Breast epithelium (tissue), 4 donors: Measurements from ENCODE around the gene TMC3. TPM values are rescaled to one million over a fixed set of nuclear protein-coding genes. Genes with fewer than 3 reads are reported as not detected.
A peak's percentile ranks its signal among the peaks of the same experiment; 100 is the strongest.

Source experiments
- DNase-seq, 2 donors: peaks; one replicate each; pipeline ENCODE4 v3.0.0-alpha.2; 2019; ENCODE audit warnings: low spot score in 2 of 2
- H3K27ac ChIP-seq, 2 donors: fragments of 200-600 bp; sonication (generic) in 1 of 2; one replicate each; pipeline ENCODE4 v1.5.1; 2016 to 2019; ENCODE audit warnings: mild to moderate bottlenecking in 1 of 2
- H3K27me3 ChIP-seq, 2 donors: fragments of 200-600 bp; sonication (generic) in 1 of 2; one replicate each; pipeline versions ENCODE4 v1.5.1 to v1.6.0; 2017 to 2019; ENCODE audit warnings: control low read depth in 1 of 2, mild to moderate bottlenecking in 1 of 2
- H3K36me3 ChIP-seq: fragments of 200-600 bp; one replicate; pipeline ENCODE4 v1.5.1; 2019
- H3K4me1 ChIP-seq, 2 donors: fragments of 200-600 bp; sonication (generic); one replicate each; pipeline ENCODE4 v1.5.1; 2016 to 2019; ENCODE audit warnings: control low read depth in 1 of 2
- H3K4me3 ChIP-seq, 3 donors: fragments of 200-600 bp; sonication (generic); 1 replicate in 2 of 3; 2 replicates in 1 of 3; pipeline ENCODE4 v1.5.1; 2016 to 2019; ENCODE audit warnings: mild to moderate bottlenecking in 3 of 3, moderate library complexity in 2 of 3
- H3K9me3 ChIP-seq, 2 donors: fragments of 200-600 bp; sonication (generic) in 1 of 2; one replicate each; pipeline ENCODE4 v1.5.1; 2016 to 2019; ENCODE audit warnings: control low read depth in 1 of 2
- CTCF ChIP-seq, 3 donors: fragments of 450-650 bp; IDR thresholded peaks; one replicate each; pipeline ENCODE4 v1.5.1; 2016 to 2017; ENCODE audit warnings: antibody characterized with exemption in 3 of 3, mild to moderate bottlenecking in 3 of 3, moderate library complexity in 3 of 3
- POLR2A ChIP-seq: fragments of 450-650 bp; IDR thresholded peaks from one replicate; pipeline ENCODE4 v1.6.1; 2016; ENCODE audit warnings: antibody characterized with exemption, mild to moderate bottlenecking, moderate library complexity
- POLR2AphosphoS5 ChIP-seq, 3 donors: sonication (generic); formaldehyde crosslinking; IDR thresholded peaks; one replicate each; pipeline ENCODE4 v1.6.1; 2017; ENCODE audit warnings: antibody characterized with exemption in 3 of 3
- intact Hi-C: fragments of 100-400 bp; cut with DNase I; formaldehyde crosslinking; loops from one replicate; pipeline ENCODE4 v1.15.1; 2023; ENCODE audit warnings: low total_unique reads
- total RNA-seq, 3 donors: library from RNA; depleted of rRNA; stranded (reverse); fragments of >200 nt; gene quantifications; one replicate each; pipeline ENCODE4 v1.1.0, GENCODE V29; 2016

The TMC3 gene
- total RNA-seq, 3 donors from 2014 or later = 0.15 to 1.6 TPM; not detected in 1

GRCh38 chr15:81330366-81331090 lies 43.5 kb downstream of the TMC3 start:
- H3K4me3 ChIP-seq = no peak overlapping the region
- H3K27ac ChIP-seq = no peak overlapping the region
- H3K4me1 ChIP-seq = no peaks in the 10 kb centered on the region
- H3K27me3 ChIP-seq = no peaks in the 10 kb centered on the region
- intact Hi-C loops = no loop called here
- no peaks in the 10 kb centered on the region for H3K36me3 ChIP-seq
- no peaks in the 10 kb centered on the region for H3K9me3 ChIP-seq
- no peak for DNase-seq
- TF ChIP-seq POLR2AphosphoS5 (IDR thresholded peaks at IDR 0.05) = no peak
- TF ChIP-seq CTCF (IDR thresholded peaks at IDR 0.05) = no peak
- TF ChIP-seq POLR2A = no peak

GRCh38 chr15:81329446-81329845 lies 44.6 kb downstream of the TMC3 start:
- H3K9me3 ChIP-seq = no peaks in the 10 kb centered on the region
- no peaks in the 10 kb centered on the region for H3K27me3 ChIP-seq
- H3K36me3 ChIP-seq = no peaks in the 10 kb centered on the region
- no peak overlapping the region for H3K27ac ChIP-seq
- H3K4me1 ChIP-seq = no peaks in the 10 kb centered on the region
- intact Hi-C loops = no loop called here
- no peak for TF ChIP-seq POLR2A
- TF ChIP-seq POLR2AphosphoS5 (IDR thresholded peaks at IDR 0.05) = no peak
- no peak overlapping the region for H3K4me3 ChIP-seq
- DNase-seq = no peak

GRCh38 chr15:81327516-81327915 lies 46.5 kb downstream of the TMC3 start:
- intact Hi-C loops = no loop called here
- H3K27ac ChIP-seq = peak overlapping the region; percentile 29 to 44

GRCh38 chr15:81326466-81327212 lies 47.4 kb downstream of the TMC3 start:
- H3K27ac ChIP-seq = peak overlapping the region in 1 of 2 donors; percentile 35
- intact Hi-C loops = no loop called here
- DNase-seq = no peak

More at GRCh38 chr15:81327516-81327915, 46.5 kb downstream of the TMC3 start:
- H3K4me1 ChIP-seq = no peaks in the 10 kb centered on the region
- TF ChIP-seq POLR2AphosphoS5 (IDR thresholded peaks at IDR 0.05) (peak in 1 of 3 donors; percentile 18), CTCF (IDR thresholded peaks at IDR 0.05) (no peak), POLR2A (no peak)
- no peaks in the 10 kb centered on the region for H3K9me3 ChIP-seq
- no peak for DNase-seq
- no peak overlapping the region for H3K4me3 ChIP-seq
- no peaks in the 10 kb centered on the region for H3K36me3 ChIP-seq
- H3K27me3 ChIP-seq = no peaks in the 10 kb centered on the region

More at GRCh38 chr15:81326466-81327212, 47.4 kb downstream of the TMC3 start:
- Histone ChIP-seq H3K9me3 (no peaks in the 10 kb centered on the region), H3K27me3 (no peaks in the 10 kb centered on the region), H3K4me1 (no peaks in the 10 kb centered on the region), H3K4me3 (no peak overlapping the region), H3K36me3 (no peaks in the 10 kb centered on the region)
- TF ChIP-seq POLR2A (no peak), CTCF (IDR thresholded peaks at IDR 0.05) (no peak), POLR2AphosphoS5 (IDR thresholded peaks at IDR 0.05) (no peak)
